Astrocyte of the cerebellum (primary cell): ENCODE results near the gene S1PR1.

ENCODE experiments used
- DNase-seq: peaks from one replicate; pipeline ENCODE4 v3.0.0-alpha.2; 2011; ENCODE audit warnings: low read depth
- H3K4me3 ChIP-seq: 2 replicates; pipeline ENCODE4 v1.5.1; 2011; ENCODE audit warnings: mild to moderate bottlenecking, low read depth, low read length, moderate library complexity
- CTCF ChIP-seq: IDR thresholded peaks from 2 replicates; pipeline ENCODE4 v1.5.1; 2012; ENCODE audit warnings: low read length, low read depth, moderate library complexity, mild to moderate bottlenecking; ENCODE audit errors: missing control alignments
- in situ Hi-C: cut with HindIII; loops from 2 replicates; pipeline ENCODE4 v1.10.0; 2017; ENCODE audit warnings: low sequenced_read_pairs

S1PR1 gene

GRCh38 chr1:101240041-101240430, 3.2 kb downstream of the S1PR1 start:
- in situ Hi-C loops, result no loop called here
- no peak overlapping the region for H3K4me3 ChIP-seq
- TF ChIP-seq CTCF, result no peak
- no peak for DNase-seq

- H3K4me3 ChIP-seq, result no peak overlapping the region
- DNase-seq, result no peak
- in situ Hi-C loops, result no loop called here
Observed at GRCh38 chr1:101241485-101242225, 4.8 kb downstream of the S1PR1 start.

GRCh38 chr1:101242324-101243050, 5.7 kb downstream of the S1PR1 start:
- DNase-seq, result no peak
- TF ChIP-seq CTCF, result no peak
- in situ Hi-C loops, result no loop called here
- H3K4me3 ChIP-seq, result no peak overlapping the region

More at GRCh38 chr1:101241485-101242225, 4.8 kb downstream of the S1PR1 start:
- TF ChIP-seq CTCF, result no peak

GRCh38 chr1:101243751-101244150, 6.9 kb downstream of the S1PR1 start:
- H3K4me3 ChIP-seq, result no peak overlapping the region
- in situ Hi-C loops, result no loop called here
- no peak for TF ChIP-seq CTCF
- DNase-seq, result no peak

GRCh38 chr1:101244842-101245241, 8.0 kb downstream of the S1PR1 start:
- H3K4me3 ChIP-seq, result no peak overlapping the region
- TF ChIP-seq CTCF, result no peak
- in situ Hi-C loops, result loop anchor here (5.0 kb wide), 1 partner anchor 57 kb away; no protein-coding TSS in a partner anchor
- DNase-seq, result no peak

GRCh38 chr1:101245246-101245927, 8.6 kb downstream of the S1PR1 start:
- no peak for DNase-seq
- in situ Hi-C loops, result loop anchor here (5.0 kb wide), 1 partner anchor 57 kb away; no protein-coding TSS in a partner anchor

More at GRCh38 chr1:101245246-101245927, 8.6 kb downstream of the S1PR1 start:
- no peak overlapping the region for H3K4me3 ChIP-seq
- no peak for TF ChIP-seq CTCF
